ENCODE data around the gene FERMT2.
A peak's percentile ranks its signal among the peaks of the same experiment; 100 is the strongest.

The FERMT2 gene

GRCh38 chr14:52860910-52861309, 89.9 kb downstream of the FERMT2 start:
- TF ChIP-seq, protein P1, sequence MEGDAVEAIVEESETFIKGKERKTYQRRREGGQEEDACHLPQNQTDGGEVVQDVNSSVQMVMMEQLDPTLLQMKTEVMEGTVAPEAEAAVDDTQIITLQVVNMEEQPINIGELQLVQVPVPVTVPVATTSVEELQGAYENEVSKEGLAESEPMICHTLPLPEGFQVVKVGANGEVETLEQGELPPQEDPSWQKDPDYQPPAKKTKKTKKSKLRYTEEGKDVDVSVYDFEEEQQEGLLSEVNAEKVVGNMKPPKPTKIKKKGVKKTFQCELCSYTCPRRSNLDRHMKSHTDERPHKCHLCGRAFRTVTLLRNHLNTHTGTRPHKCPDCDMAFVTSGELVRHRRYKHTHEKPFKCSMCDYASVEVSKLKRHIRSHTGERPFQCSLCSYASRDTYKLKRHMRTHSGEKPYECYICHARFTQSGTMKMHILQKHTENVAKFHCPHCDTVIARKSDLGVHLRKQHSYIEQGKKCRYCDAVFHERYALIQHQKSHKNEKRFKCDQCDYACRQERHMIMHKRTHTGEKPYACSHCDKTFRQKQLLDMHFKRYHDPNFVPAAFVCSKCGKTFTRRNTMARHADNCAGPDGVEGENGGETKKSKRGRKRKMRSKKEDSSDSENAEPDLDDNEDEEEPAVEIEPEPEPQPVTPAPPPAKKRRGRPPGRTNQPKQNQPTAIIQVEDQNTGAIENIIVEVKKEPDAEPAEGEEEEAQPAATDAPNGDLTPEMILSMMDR (IDR thresholded peaks at IDR 0.05; ENCODE audit: low read depth, low read length) = no peak
- DNase-seq (ENCODE audit: extremely low read depth, low read depth) = no peak

- TF ChIP-seq, protein P1 (IDR thresholded peaks at IDR 0.05; ENCODE audit: low read depth, low read length) = no peak
- no peak for DNase-seq (ENCODE audit: extremely low read depth, low read depth)
Measured at GRCh38 chr14:52860209-52860608, 90.6 kb downstream of the FERMT2 start.

DNA sequence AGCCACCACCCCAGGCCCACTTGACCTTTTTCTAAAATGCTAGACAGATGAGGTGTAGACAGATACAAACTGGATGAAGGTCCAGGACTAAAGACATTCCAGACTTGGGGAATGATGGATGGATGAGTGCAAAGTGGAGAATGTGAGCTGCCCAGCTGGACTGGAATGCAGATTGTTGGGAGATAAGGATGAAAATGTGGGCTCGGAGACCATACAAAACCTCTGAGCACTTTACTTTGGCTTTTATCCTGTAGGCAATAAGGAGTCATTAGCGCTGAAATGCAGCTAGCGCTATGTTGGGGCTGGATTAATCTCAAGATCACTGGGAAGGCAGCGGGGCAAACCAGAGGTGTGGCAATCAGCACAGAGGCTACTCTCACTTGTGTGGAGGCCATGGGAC, 94.7 kb downstream of the FERMT2 start:
- no peak for DNase-seq (ENCODE audit: extremely low read depth, low read depth)

DNA sequence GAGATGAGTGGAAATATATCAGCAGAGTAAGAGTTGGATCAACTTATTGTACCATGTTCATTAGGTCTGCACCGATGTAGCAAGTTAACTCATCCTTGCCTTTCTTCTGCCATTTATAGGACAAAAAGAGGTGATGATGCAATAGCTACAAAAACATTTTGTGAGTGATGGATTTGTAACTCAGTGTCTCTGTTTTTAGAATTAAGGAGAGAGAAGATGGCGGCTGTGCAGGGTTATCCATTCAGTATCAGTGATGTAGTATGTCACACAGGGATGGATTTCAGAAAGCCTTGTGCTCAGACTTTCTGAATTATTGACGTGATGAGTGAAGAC, 97.4 kb downstream of the FERMT2 start:
- TF ChIP-seq, protein P1 (IDR thresholded peaks at IDR 0.05; ENCODE audit: low read depth, low read length) = no peak
- no peak for DNase-seq (ENCODE audit: extremely low read depth, low read depth)

More for the DNA sequence above, 94.7 kb downstream of the FERMT2 start:
- TF ChIP-seq, protein P1 (IDR thresholded peaks at IDR 0.05; ENCODE audit: low read depth, low read length) = no peak

DNA sequence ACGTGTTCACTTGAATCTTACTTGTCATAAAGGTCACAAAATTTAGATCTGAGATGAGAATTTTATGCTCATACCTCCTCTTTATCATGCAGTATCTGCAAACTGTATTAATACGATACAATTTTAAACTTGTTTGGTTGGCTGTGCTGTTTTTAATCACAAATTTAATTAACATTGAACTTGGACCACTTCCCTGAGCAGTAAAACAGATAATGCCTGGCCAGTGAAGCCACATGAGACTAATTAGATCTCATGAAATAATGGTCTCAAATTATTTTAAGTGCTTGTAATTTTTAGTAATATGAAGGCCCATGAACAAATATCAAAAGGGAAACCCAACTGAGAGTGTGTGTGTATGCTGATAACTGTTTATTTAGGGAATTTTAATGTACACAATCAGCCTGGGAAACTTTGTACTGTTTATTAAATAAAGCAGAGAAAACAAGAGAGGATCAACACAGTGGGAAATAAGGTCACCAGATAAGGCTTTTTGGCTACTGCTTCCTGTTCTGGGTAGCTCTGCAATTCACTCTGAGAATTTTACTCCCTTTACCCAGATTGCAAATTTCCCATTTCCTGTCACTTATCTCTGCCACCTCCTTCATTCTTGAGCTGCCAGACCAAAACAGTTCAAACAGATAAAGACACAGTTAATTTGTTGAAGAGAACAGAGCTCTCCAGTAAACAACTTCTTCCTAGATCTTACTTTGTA, 97.9 kb downstream of the FERMT2 start:
- TF ChIP-seq, protein P1 (IDR thresholded peaks at IDR 0.05; ENCODE audit: low read depth, low read length) = no peak
- DNase-seq (ENCODE audit: extremely low read depth, low read depth) = no peak

DNA sequence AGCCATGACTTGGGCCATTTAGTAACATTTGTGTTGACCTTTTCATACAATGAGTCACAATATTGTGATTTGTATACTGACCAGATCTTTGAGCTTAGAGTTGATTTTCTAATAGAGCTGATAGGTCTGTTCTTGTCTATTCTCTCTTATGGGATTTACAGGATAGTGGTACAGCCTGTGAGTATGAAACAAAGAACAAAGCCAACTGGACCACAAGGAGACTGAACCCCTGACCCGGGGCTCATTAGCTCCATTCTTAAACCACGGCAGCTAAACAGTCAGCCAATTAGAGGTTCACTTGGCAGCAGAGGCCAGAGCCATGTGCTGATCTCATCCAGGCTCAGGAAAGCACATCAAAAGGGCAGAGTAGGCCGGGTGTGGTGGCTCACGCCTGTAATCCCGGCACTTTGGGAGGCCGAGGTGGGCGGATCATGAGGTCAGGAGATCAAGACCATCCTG, 100.4 kb downstream of the FERMT2 start:
- TF ChIP-seq, protein P1 (IDR thresholded peaks at IDR 0.05; ENCODE audit: low read depth, low read length) = no peak
- DNase-seq (ENCODE audit: extremely low read depth, low read depth) = no peak

- TF ChIP-seq, protein P1 (IDR thresholded peaks at IDR 0.05; ENCODE audit: low read depth, low read length) = no peak
- peak; percentile 34 for DNase-seq (ENCODE audit: extremely low read depth, low read depth)
Measured at GRCh38 chr14:52848626-52849025, 102.2 kb downstream of the FERMT2 start.
